Measurements from ENCODE around the gene VANGL1. TPM values are rescaled to one million over a fixed set of nuclear protein-coding genes. Genes with fewer than 3 reads are reported as not detected.

The VANGL1 gene
- total and polyA plus RNA-seq, 4 donors = 1.6 to 10.9 (median 5.4) TPM

- DNase-seq = no peak
- H3K4me3 ChIP-seq = no peak overlapping the region
- TF ChIP-seq CTCF (IDR thresholded peaks at IDR 0.05; ENCODE audit: control extremely low read depth, extremely low read depth) = no peak
- H3K4me1 ChIP-seq (ENCODE audit: control insufficient read depth in 5 of 5, insufficient read depth in 5 of 5, low read length in 5 of 5) = peaks cover 0 to 2% (median 0%) of the 10 kb centered on the region in 5 donors
- WGBS, 2 donors = 92% methylated on average over 7 of the region's 7 CpGs
- H3K9ac ChIP-seq (ENCODE audit: insufficient read depth in 1 of 2, low read length in 2 of 2) = no peak overlapping the region
- ATAC-seq (ENCODE audit: insufficient read depth, low FRiP score) = no peak
- H3K27me3 ChIP-seq (ENCODE audit: control insufficient read depth in 3 of 3, insufficient read depth in 3 of 3, low read length in 2 of 3) = no peaks in the 10 kb centered on the region
- no peak overlapping the region for H3K27ac ChIP-seq (ENCODE audit: low read depth in 1 of 2, low read length in 1 of 2)
- H3K36me3 ChIP-seq (ENCODE audit: control insufficient read depth in 4 of 4, insufficient read depth in 4 of 4, low read length in 4 of 4) = peaks cover 0 to 25% (median 21%) of the 10 kb centered on the region in 4 donors
- H3K9me3 ChIP-seq (ENCODE audit: control insufficient read depth in 4 of 4, insufficient read depth in 3 of 4, low read length in 3 of 4) = peaks cover 0 to 4% (median 0%) of the 10 kb centered on the region in 4 donors
These were observed 23.7 kb downstream of the VANGL1 start for GRCh38 chr1:115665319-115666096.

GRCh38 chr1:115666206-115666605, 24.4 kb downstream of the VANGL1 start:
- TF ChIP-seq CTCF (IDR thresholded peaks at IDR 0.05; ENCODE audit: control extremely low read depth, extremely low read depth) = no peak
- Histone ChIP-seq H3K4me1 (ENCODE audit: control insufficient read depth in 5 of 5, insufficient read depth in 5 of 5, low read length in 5 of 5) (peaks cover 0 to 5% (median 0%) of the 10 kb centered on the region in 5 donors), H3K4me3 (no peak overlapping the region), H3K9ac (ENCODE audit: insufficient read depth in 1 of 2, low read length in 2 of 2) (no peak overlapping the region), H3K36me3 (ENCODE audit: control insufficient read depth in 4 of 4, insufficient read depth in 4 of 4, low read length in 4 of 4) (peaks cover 0 to 25% (median 20%) of the 10 kb centered on the region in 4 donors), H3K27me3 (ENCODE audit: control insufficient read depth in 3 of 3, insufficient read depth in 3 of 3, low read length in 2 of 3) (no peaks in the 10 kb centered on the region), H3K27ac (ENCODE audit: low read depth in 1 of 2, low read length in 1 of 2) (no peak overlapping the region), H3K9me3 (ENCODE audit: control insufficient read depth in 4 of 4, insufficient read depth in 3 of 4, low read length in 3 of 4) (peaks cover 0 to 4% (median 0%) of the 10 kb centered on the region in 4 donors)
- DNase-seq (no peak), ATAC-seq (ENCODE audit: insufficient read depth, low FRiP score) (no peak)
- WGBS, 2 donors = 81 to 92% methylated on average over 6 of the region's 6 CpGs

GRCh38 chr1:115666702-115667101, 24.9 kb downstream of the VANGL1 start:
- ATAC-seq (ENCODE audit: insufficient read depth, low FRiP score) = no peak
- 94% methylated on average over 4 of the region's 4 CpGs for WGBS, 2 donors
- peak overlapping the region in 1 of 2 donors; percentile 46 for H3K27ac ChIP-seq (ENCODE audit: low read depth in 1 of 2, low read length in 1 of 2)

More at GRCh38 chr1:115666702-115667101, 24.9 kb downstream of the VANGL1 start:
- DNase-seq = no peak
- Histone ChIP-seq H3K27me3 (ENCODE audit: control insufficient read depth in 3 of 3, insufficient read depth in 3 of 3, low read length in 2 of 3) (no peaks in the 10 kb centered on the region), H3K9me3 (ENCODE audit: control insufficient read depth in 4 of 4, insufficient read depth in 3 of 4, low read length in 3 of 4) (peaks cover 0 to 4% (median 0%) of the 10 kb centered on the region in 4 donors), H3K4me1 (ENCODE audit: control insufficient read depth in 5 of 5, insufficient read depth in 5 of 5, low read length in 5 of 5) (peaks cover 0 to 7% (median 0%) of the 10 kb centered on the region in 5 donors), H3K9ac (ENCODE audit: insufficient read depth in 1 of 2, low read length in 2 of 2) (no peak overlapping the region), H3K4me3 (no peak overlapping the region), H3K36me3 (ENCODE audit: control insufficient read depth in 4 of 4, insufficient read depth in 4 of 4, low read length in 4 of 4) (peaks cover 0 to 25% (median 20%) of the 10 kb centered on the region in 4 donors)
- no peak for TF ChIP-seq CTCF (IDR thresholded peaks at IDR 0.05; ENCODE audit: control extremely low read depth, extremely low read depth)

Measured in lung (tissue), 12 donors.